Right lobe of liver (tissue), 6 donors: ENCODE results near the gene CMTM7. TPM values are rescaled to one million over a fixed set of nuclear protein-coding genes. Genes with fewer than 3 reads are reported as not detected.

ENCODE experiments used
- ATAC-seq, 4 donors: fragments of 200-7000 bp; cut with Tn5 transposase; one replicate each; pipeline ENCODE4 v1.9.1; 2020; ENCODE audit warnings: mild to moderate bottlenecking in 4 of 4, moderate library complexity in 4 of 4
- DNase-seq, 3 donors: peaks; one replicate each; pipeline ENCODE4 v3.0.0-alpha.2; 2020
- H3K27ac ChIP-seq, 3 donors: fragments of 200-600 bp; one replicate each; pipeline ENCODE4 v1.8.0; 2022
- H3K27me3 ChIP-seq, 2 donors: fragments of 200-600 bp; one replicate each; pipeline ENCODE4 v1.8.0; 2022
- H3K36me3 ChIP-seq, 4 donors: fragments of 200-600 bp; sonication (generic) in 1 of 4; one replicate each; pipeline versions ENCODE4 v1.5.1 to v1.8.0; 2017 to 2022; ENCODE audit warnings: control low read depth in 1 of 4
- H3K4me1 ChIP-seq, 4 donors: fragments of 200-600 bp; sonication (generic) in 1 of 4; one replicate each; pipeline versions ENCODE4 v1.5.1 to v1.8.0; 2017 to 2022; ENCODE audit warnings: control low read depth in 1 of 4
- H3K4me3 ChIP-seq, 3 donors: fragments of 200-600 bp; one replicate each; pipeline ENCODE4 v1.8.0; 2022
- H3K9me3 ChIP-seq, 4 donors: fragments of 200-600 bp; sonication (generic) in 1 of 4; one replicate each; pipeline versions ENCODE4 v1.5.1 to v1.8.0; 2017 to 2022; ENCODE audit warnings: control low read depth in 1 of 4
- POLR2A ChIP-seq: fragments of 450-650 bp; IDR thresholded peaks from one replicate; pipeline ENCODE4 v1.6.1; 2017; ENCODE audit warnings: antibody characterized with exemption, mild to moderate bottlenecking
- WGBS: methylation state at CpG from one replicate; pipeline ENCODE4 v1.1.6; 2018; ENCODE audit warnings: low coverage, low lambda C conversion rate; ENCODE audit not compliant: insufficient coverage; ENCODE audit errors: missing lambda C conversion rate; 5-methylcytosine and 5-hydroxymethylcytosine counted together
- intact Hi-C, 2 donors: fragments of 100-400 bp; cut with DNase I; formaldehyde crosslinking; loops; one replicate each; pipeline versions ENCODE4 v1.11.2 to v1.14.1; 2022
- total RNA-seq, 6 experiments: library from RNA; depleted of rRNA in 2 of 6; stranded (reverse); fragments of >200 nt in 2 of 6; fragmentation: NEBNext Ultra II Directional in 3 of 6; extraction: Animal tissue kit (Norgen Biotek cat#: 25700) in 3 of 6; gene quantifications; one replicate each; pipeline versions ENCODE4 v1.1.0 to v1.2.4, GENCODE V29; 2016 to 2023
- TF ChIP-seq, protein P1 (sequence below), 4 donors: fragments of 200-600 bp in 3 of 4; fragments of 450-650 bp in 1 of 4; IDR thresholded peaks; one replicate each; pipeline versions ENCODE4 v1.5.1 to v1.8.0; 2016 to 2022; ENCODE audit warnings: antibody characterized with exemption in 4 of 4, mild to moderate bottlenecking in 2 of 4
- donor health status: DM: no; HTN: yes; CAD: no.
- donor health status: DM: no; HTN: no; CAD: no.
- donor health status: DM: no; HTN: no; CAD: no.
- donor health status: DM: no; HTN: yes; CAD: no.
- donor health status: DM: no; HTN: yes; CAD: no.

The CMTM7 gene
- total RNA-seq, 6 experiments from 2014 or later = 2.7 to 9.8 (median 5.0) TPM

DNA sequence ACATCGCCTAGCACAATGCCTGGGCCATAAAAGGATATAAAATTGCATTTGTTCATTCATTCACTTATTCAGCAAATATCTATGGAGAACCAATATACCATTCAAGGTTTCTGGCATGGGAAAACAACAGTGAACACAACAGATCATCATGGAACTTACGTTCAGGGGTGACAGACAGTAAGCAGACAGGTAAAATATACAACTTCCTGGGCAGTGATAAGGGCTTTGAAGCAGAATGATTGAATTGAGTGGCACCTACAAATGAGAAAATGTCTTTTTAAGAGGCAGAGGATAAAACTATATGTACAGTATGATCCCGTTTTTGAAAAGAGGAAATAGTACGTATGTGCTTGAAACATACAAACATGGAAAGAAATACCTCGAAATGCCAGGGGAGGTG lies 39.2 kb downstream of the CMTM7 start:
- intact Hi-C loops = no loop called here
- ATAC-seq = no peak
- H3K4me3 ChIP-seq = no peak overlapping the region
- H3K4me1 ChIP-seq = no peaks in the 10 kb centered on the region
- no peaks in the 10 kb centered on the region for H3K9me3 ChIP-seq
- no peak for DNase-seq
- WGBS = 71% methylated on average over 5 of the region's 5 CpGs
- no peaks in the 10 kb centered on the region for H3K36me3 ChIP-seq
- H3K27me3 ChIP-seq = no peaks in the 10 kb centered on the region
- TF ChIP-seq, protein P1, sequence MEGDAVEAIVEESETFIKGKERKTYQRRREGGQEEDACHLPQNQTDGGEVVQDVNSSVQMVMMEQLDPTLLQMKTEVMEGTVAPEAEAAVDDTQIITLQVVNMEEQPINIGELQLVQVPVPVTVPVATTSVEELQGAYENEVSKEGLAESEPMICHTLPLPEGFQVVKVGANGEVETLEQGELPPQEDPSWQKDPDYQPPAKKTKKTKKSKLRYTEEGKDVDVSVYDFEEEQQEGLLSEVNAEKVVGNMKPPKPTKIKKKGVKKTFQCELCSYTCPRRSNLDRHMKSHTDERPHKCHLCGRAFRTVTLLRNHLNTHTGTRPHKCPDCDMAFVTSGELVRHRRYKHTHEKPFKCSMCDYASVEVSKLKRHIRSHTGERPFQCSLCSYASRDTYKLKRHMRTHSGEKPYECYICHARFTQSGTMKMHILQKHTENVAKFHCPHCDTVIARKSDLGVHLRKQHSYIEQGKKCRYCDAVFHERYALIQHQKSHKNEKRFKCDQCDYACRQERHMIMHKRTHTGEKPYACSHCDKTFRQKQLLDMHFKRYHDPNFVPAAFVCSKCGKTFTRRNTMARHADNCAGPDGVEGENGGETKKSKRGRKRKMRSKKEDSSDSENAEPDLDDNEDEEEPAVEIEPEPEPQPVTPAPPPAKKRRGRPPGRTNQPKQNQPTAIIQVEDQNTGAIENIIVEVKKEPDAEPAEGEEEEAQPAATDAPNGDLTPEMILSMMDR (IDR thresholded peaks at IDR 0.05) = no peak
- no peak for TF ChIP-seq POLR2A
- H3K27ac ChIP-seq = no peak overlapping the region

DNA sequence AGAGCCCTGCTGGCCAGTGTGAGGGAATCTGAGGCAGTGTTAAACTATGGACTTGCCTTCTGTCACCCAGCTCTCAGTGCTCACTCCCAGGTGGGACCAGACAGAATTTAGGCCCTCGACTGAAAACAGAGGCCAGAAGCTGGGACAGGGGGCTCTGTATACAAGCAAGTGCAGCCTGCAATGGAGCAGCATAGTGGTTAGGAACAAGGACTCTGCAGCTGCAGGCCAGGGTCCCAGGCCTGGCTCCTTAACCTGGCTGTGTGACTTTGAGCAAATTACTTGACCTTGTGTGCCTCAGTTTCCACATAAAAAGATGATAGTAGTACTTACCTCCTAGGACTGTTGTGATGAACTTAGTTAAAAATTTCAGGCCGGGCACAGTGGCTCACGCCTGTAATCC lies 39.8 kb downstream of the CMTM7 start:
- Histone ChIP-seq H3K36me3 (no peaks in the 10 kb centered on the region), H3K27me3 (no peaks in the 10 kb centered on the region), H3K4me1 (no peaks in the 10 kb centered on the region), H3K4me3 (no peak overlapping the region), H3K9me3 (no peaks in the 10 kb centered on the region), H3K27ac (no peak overlapping the region)
- ATAC-seq (no peak), DNase-seq (no peak)
- intact Hi-C loops = no loop called here
- TF ChIP-seq, protein P1 (IDR thresholded peaks at IDR 0.05) = no peak
- TF ChIP-seq POLR2A = no peak
- WGBS = 89% methylated on average over 3 of the region's 3 CpGs

DNA sequence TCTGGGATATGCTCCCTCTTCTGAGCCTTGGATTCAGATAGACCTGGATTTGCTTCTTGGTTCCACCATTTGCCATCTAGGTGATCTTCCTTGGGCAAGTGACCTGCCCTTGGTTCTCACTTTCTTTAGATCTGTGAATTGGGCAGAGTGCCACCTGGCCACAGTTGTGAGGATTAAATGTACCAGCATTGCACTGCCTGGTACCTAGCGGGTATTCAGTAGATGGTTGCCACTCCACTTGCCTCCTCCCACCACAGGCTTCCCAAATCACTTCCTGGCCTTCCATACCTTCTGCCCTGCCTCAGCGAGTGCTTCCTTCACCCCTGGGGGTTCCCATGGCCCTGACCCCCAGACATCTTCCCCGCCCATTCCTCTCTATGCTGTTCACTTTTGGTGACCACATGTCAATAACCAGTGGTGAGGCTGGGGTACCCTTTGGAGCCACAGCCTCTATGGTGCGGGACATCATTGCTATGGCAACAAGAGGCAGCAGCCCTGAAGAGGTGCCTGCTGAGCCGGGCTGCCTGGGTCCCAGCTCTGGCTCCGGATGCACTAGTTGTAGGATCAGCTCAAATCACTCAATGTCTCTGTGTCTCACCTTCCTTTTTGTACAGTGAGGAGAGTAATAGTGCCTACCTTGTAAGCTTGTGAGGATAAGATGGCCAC lies 40.5 kb downstream of the CMTM7 start:
- TF ChIP-seq POLR2A = no peak
- TF ChIP-seq, protein P1 (IDR thresholded peaks at IDR 0.05) = no peak
- ATAC-seq (no peak), DNase-seq (no peak)
- H3K27me3 ChIP-seq = no peaks in the 10 kb centered on the region
- no peaks in the 10 kb centered on the region for H3K36me3 ChIP-seq
- no peaks in the 10 kb centered on the region for H3K4me1 ChIP-seq
- no peak overlapping the region for H3K27ac ChIP-seq
- 94% methylated on average over 2 of the region's 6 CpGs for WGBS
- H3K9me3 ChIP-seq = no peaks in the 10 kb centered on the region
- H3K4me3 ChIP-seq = no peak overlapping the region
- intact Hi-C loops = no loop called here

DNA sequence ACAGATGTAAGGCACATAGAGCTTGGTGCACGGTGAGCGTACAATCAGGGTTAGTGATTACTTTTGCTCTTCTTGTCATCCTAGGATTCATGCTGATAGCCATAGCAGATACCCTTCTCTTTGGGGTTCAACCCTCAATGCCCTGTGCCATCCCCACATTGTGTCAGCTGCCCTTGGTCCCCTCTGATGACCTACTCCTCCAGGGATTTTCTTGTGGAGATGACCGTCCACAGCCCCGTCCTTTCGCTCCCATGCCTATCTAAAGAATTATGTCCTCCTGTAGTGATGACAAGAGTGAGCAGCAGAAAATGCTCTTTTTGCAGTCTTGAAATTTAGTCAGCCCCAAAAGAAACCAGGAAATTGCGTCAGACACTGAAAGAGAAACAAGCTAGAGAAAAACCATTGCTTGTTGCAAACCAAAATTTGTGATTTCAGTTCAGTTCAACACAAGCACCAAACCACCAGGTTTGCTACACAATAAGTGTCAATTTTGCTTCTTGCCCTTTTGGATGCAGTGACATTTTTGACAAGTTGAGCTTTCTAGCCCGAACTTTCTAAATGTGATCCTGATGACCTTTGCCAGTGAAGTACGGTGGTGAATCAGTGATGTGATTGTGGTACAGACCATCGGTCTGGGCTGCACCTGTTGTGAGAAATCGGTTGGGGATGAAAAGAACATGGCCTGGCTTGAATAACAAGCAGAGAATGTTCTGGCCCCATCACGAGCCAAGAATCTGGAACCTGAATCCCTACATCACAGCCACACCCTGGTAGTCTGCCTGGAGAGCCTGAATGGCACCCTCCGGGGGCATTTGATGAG lies 41.3 kb downstream of the CMTM7 start:
- Histone ChIP-seq H3K9me3 (no peaks in the 10 kb centered on the region), H3K4me1 (no peaks in the 10 kb centered on the region), H3K27ac (no peak overlapping the region), H3K36me3 (no peaks in the 10 kb centered on the region), H3K27me3 (no peaks in the 10 kb centered on the region), H3K4me3 (no peak overlapping the region)
- 54% methylated on average over 8 of the region's 12 CpGs for WGBS
- no peak for DNase-seq
- ATAC-seq = peak in 1 of 4 donors; percentile 41
- intact Hi-C loops = no loop called here
- no peak for TF ChIP-seq POLR2A
- TF ChIP-seq, protein P1 (IDR thresholded peaks at IDR 0.05) = no peak
